Choroid plexus epithelial cell (primary cell): Measurements from ENCODE around the gene GRAMD4.

Source experiments
- DNase-seq: peaks from one replicate; pipeline ENCODE4 v3.0.0-alpha.2; 2010; ENCODE audit warnings: low read depth
- H3K4me3 ChIP-seq: 2 replicates; pipeline ENCODE4 v1.5.1; 2011; ENCODE audit warnings: low read depth, mild to moderate bottlenecking, control low read depth, low read length, moderate library complexity
- CTCF ChIP-seq: conservative IDR thresholded peaks from 2 replicates; pipeline ENCODE4 v1.5.1; 2011; ENCODE audit warnings: low read depth, mild to moderate bottlenecking, control low read depth, inconsistent platforms, low read length, moderate library complexity

GRAMD4 gene

DNA sequence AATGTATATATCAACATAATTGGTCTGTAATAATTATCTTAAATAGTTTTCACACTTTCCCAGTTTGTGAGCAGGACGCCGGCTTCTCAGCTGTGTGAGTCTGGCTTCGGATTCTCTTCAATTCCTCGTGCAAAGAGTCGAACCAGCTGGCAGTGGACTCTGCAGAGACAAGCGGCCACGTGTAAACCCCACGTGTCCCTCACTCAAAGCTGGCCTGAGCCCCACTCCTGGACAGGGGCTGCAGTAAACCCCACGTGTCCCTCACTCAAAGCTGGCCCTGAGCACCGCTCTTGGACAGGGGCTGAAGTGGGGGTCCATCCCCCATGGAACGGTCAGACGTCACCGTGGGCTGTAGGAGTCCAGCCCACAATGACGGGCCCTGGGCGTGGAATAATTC is 66.9 kb downstream of the GRAMD4 start:
- no peak overlapping the region for H3K4me3 ChIP-seq
- no peak for TF ChIP-seq CTCF
- DNase-seq: no peak

- no peak overlapping the region for H3K4me3 ChIP-seq
- no peak for DNase-seq
- TF ChIP-seq CTCF: no peak
These were observed 67.3 kb downstream of the GRAMD4 start for GRCh38 chr22:46687460-46687859.

DNA sequence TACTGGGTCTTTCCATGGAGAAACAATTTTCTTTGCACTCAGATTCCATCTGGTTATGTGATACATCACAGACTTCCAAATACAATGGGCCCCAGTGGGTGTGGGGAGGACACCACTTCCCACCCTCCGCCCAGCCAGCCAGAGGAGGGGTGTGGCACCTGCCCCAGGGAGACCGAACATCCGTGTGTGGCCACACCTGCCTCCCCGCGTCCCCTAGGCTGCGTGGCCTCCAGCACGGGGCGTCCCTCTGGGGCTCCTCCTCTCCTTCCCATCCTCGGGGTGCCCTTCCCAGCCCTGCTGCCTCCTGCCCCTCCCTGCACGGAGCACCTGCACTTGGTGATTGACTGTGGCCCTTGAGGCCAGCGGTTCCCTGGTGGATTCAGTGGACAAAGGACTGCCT is 68.8 kb downstream of the GRAMD4 start:
- no peak for TF ChIP-seq CTCF
- H3K4me3 ChIP-seq: no peak overlapping the region

DNA sequence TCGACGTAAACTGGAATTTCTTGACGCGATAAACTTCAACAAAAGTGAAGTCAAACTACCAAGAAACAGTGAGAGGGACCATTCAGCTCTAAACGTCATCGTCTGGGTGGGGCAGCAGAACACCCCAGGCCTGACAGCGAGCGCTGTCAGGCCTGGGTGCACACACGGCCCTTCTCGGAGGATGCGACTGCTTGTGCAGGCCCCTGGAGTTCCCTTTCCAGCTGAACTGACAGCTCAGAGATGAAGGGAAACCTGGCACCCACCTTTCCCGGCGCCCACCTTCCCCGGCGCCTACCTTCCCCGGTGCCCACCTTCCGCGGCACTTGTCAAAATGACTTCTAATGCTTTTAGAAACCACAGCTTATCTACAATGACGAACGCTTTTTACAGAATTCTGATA is 70.0 kb downstream of the GRAMD4 start:
- no peak for DNase-seq
- TF ChIP-seq CTCF: no peak
- no peak overlapping the region for H3K4me3 ChIP-seq

More for the DNA sequence above, 68.8 kb downstream of the GRAMD4 start:
- no peak for DNase-seq

- no peak overlapping the region for H3K4me3 ChIP-seq
- DNase-seq: no peak
- TF ChIP-seq CTCF: no peak
These were observed 71.4 kb downstream of the GRAMD4 start for GRCh38 chr22:46691571-46691970.

DNA sequence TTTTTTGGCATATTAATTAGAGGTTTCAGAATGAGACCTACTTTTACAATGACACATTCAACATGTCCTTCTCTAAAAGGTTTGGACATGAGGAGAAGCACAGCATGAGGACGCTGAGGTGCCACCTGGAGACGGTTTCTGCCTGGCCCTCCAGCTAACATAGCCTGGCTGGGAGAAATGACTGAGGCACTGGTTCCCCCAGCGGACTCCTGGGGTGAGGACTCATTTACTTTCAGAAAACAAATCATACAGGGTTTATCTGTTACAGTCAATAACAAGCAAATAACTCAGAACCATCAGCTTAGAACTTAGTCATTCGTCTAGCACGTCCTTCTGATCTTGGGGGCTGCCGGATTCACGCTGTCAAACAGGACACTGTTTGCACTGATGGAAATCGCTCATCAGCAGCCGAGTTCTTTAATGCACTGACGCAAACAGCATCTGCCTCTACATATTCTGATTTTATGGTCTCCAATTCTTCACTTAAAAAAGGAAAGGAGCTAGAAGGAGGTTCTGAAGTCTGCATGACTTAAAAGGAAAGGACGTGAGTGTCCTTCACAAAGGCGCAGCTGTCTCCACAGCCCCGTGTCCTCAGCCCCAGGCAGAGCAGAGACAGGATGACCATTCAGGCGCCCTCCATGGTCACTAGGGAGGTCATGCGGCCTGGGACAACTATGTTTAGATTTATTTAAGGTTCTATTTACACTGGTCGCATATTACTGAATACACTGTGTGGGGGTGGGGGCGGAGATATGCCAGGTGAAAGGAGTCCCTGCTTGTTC is 73.6 kb downstream of the GRAMD4 start:
- DNase-seq: no peak
- no peak for TF ChIP-seq CTCF
- no peak overlapping the region for H3K4me3 ChIP-seq

- no peak for TF ChIP-seq CTCF
- H3K4me3 ChIP-seq: no peak overlapping the region
- no peak for DNase-seq
These were observed 74.4 kb downstream of the GRAMD4 start for GRCh38 chr22:46694416-46695170.
